ENCODE data around the gene TMEM165. TPM values are rescaled to one million over a fixed set of nuclear protein-coding genes. Genes with fewer than 3 reads are reported as not detected.

Gene TMEM165
- polyA plus RNA-seq, 1 donor (not counting 4 experiments of a cell fraction or from before 2014, with no cell fraction given), result 132 TPM

DNA sequence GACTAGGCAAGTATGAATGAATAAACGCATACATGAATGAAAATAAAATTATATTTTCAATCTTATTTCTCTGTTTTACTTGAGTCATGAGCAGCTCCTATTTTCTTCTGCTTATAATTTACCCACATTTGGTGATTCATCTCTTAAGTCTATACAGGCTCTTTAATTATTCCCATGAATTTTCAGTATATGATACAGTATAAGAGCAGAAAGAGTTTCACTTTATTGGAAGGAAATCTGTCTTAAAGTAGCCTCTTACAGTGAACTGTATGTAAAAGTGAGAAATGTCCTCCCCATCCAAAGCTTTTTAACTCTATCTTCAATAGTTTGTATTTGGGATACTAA, 50.8 kb downstream of the TMEM165 start:
- DNase-seq (ENCODE audit: low read depth, low spot score) (no peak), FAIRE-seq (no peak)
- H3K9me3 ChIP-seq (ENCODE audit: control insufficient read depth, low read depth, low read length), result no peaks in the 10 kb centered on the region
- no peak overlapping the region for H3K9ac ChIP-seq (ENCODE audit: control insufficient read depth, extremely low read depth, insufficient read depth, low read length)
- H3K79me2 ChIP-seq (ENCODE audit: control insufficient read depth, insufficient read depth, low read length), result no peaks in the 10 kb centered on the region
- H3K27ac ChIP-seq (ENCODE audit: control insufficient read depth, insufficient read depth, low read length), result no peak overlapping the region
- H2AFZ ChIP-seq (ENCODE audit: control insufficient read depth, low read length), result no peak overlapping the region
- H3K36me3 ChIP-seq (ENCODE audit: control insufficient read depth in 2 of 2, extremely low read depth in 1 of 2, insufficient read depth in 2 of 2, low read length in 2 of 2), result peaks cover 3 to 9% of the 10 kb centered on the region in 2 experiments
- dilution Hi-C loops (cut with MboI; ENCODE audit: extremely low pct_ligation_motif_present, low sequenced_read_pairs), result no loop called here
- H3K4me3 ChIP-seq (ENCODE audit: control insufficient read depth in 2 of 3, extremely low read depth in 1 of 3, insufficient read depth in 2 of 3, low read depth in 1 of 3, low read length in 3 of 3), result no peak overlapping the region
- peaks cover 3% of the 10 kb centered on the region for H3K4me1 ChIP-seq (ENCODE audit: control insufficient read depth, extremely low read depth, insufficient read depth, low read length)
- no peaks in the 10 kb centered on the region for H3K9me1 ChIP-seq (ENCODE audit: control insufficient read depth, extremely low read depth, insufficient read depth, low read length)
- no peak for TF ChIP-seq CTCF (optimal IDR thresholded peaks at IDR 0.05 in 1 of 3, IDR thresholded peaks at IDR 0.05 in 1 of 3, conservative IDR thresholded peaks at IDR 0.05 in 1 of 3; ENCODE audit: extremely low read depth in 1 of 3, insufficient read depth in 2 of 3, low read length in 3 of 3)
- TF ChIP-seq EZH2 (IDR thresholded peaks at IDR 0.05; ENCODE audit: low read length), result no peak
- H3K4me2 ChIP-seq (ENCODE audit: control insufficient read depth, extremely low read depth, insufficient read depth, low read depth, low read length), result no peak overlapping the region
- H3K27me3 ChIP-seq (ENCODE audit: control insufficient read depth, extremely low read depth, insufficient read depth, low read length), result no peaks in the 10 kb centered on the region
- H4K20me1 ChIP-seq (ENCODE audit: control insufficient read depth, extremely low read depth, insufficient read depth, low read length), result no peaks in the 10 kb centered on the region

DNA sequence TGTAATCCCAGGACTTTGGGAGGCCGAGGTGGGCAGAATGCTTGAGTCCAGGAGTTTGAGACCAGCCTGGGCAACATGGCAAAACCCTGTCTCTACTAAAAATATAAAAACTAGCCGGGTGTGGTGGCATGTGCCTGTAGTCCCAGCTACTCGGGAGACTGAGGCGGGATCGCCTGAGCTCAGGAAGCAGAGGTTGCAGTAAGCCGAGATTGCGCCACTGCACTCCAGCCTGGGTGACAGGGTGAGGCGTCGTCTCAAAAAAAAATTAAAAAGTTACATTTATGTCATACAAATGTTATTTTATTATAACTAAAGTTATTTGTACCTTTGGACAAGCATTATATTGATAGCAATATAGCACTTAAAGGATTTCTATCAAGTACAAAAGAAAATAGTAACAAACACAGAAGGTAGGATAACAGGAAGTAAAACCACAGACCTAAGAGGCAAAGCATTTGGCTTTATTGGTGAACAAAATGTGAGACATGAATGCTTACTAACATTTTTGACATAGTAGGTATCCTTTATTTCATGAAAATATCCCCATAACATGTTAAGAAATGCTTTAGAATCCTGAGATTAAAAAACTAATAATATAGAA, 51.5 kb downstream of the TMEM165 start:
- no peaks in the 10 kb centered on the region for H3K27me3 ChIP-seq (ENCODE audit: control insufficient read depth, extremely low read depth, insufficient read depth, low read length)
- no peaks in the 10 kb centered on the region for H3K79me2 ChIP-seq (ENCODE audit: control insufficient read depth, insufficient read depth, low read length)
- H2AFZ ChIP-seq (ENCODE audit: control insufficient read depth, low read length), result no peak overlapping the region
- no peak overlapping the region for H3K4me2 ChIP-seq (ENCODE audit: control insufficient read depth, extremely low read depth, insufficient read depth, low read depth, low read length)
- no peak overlapping the region for H3K9ac ChIP-seq (ENCODE audit: control insufficient read depth, extremely low read depth, insufficient read depth, low read length)
- no peaks in the 10 kb centered on the region for H3K9me1 ChIP-seq (ENCODE audit: control insufficient read depth, extremely low read depth, insufficient read depth, low read length)
- H3K36me3 ChIP-seq (ENCODE audit: control insufficient read depth in 2 of 2, extremely low read depth in 1 of 2, insufficient read depth in 2 of 2, low read length in 2 of 2), result peaks cover 3 to 12% of the 10 kb centered on the region in 2 experiments
- DNase-seq (ENCODE audit: low read depth, low spot score) (no peak), FAIRE-seq (no peak)
- H3K27ac ChIP-seq (ENCODE audit: control insufficient read depth, insufficient read depth, low read length), result no peak overlapping the region
- H3K4me3 ChIP-seq (ENCODE audit: control insufficient read depth in 2 of 3, extremely low read depth in 1 of 3, insufficient read depth in 2 of 3, low read depth in 1 of 3, low read length in 3 of 3), result no peak overlapping the region
- no peaks in the 10 kb centered on the region for H4K20me1 ChIP-seq (ENCODE audit: control insufficient read depth, extremely low read depth, insufficient read depth, low read length)
- H3K4me1 ChIP-seq (ENCODE audit: control insufficient read depth, extremely low read depth, insufficient read depth, low read length), result peaks cover 3% of the 10 kb centered on the region
- no peak for TF ChIP-seq EZH2 (IDR thresholded peaks at IDR 0.05; ENCODE audit: low read length)
- TF ChIP-seq CTCF (optimal IDR thresholded peaks at IDR 0.05 in 1 of 3, IDR thresholded peaks at IDR 0.05 in 1 of 3, conservative IDR thresholded peaks at IDR 0.05 in 1 of 3; ENCODE audit: extremely low read depth in 1 of 3, insufficient read depth in 2 of 3, low read length in 3 of 3), result no peak
- H3K9me3 ChIP-seq (ENCODE audit: control insufficient read depth, low read depth, low read length), result no peaks in the 10 kb centered on the region
- dilution Hi-C loops (cut with MboI; ENCODE audit: extremely low pct_ligation_motif_present, low sequenced_read_pairs), result no loop called here

Measured in keratinocyte (primary cell).